Inferior parietal cortex (tissue), 1 donor: Measurements from ENCODE around the gene CABP5.
"Not testable (repeated sequence)": the region's sequence is repeated elsewhere in the genome, so short reads cannot be mapped to it uniquely, and the experiment has no call there.

Experiments used
- DNase-seq: peaks from one replicate; pipeline ENCODE4 v3.0.0-alpha.2; 2016; ENCODE audit errors: extremely low spot score

Gene CABP5

GRCh38 chr19:48043675-48044258, at the start of gene CABP5:
TSS of gene CABP5 (minus strand) at chr19:48044079. CDS start at chr19:48043922, 157 bp downstream.
- no peak for DNase-seq

DNA sequence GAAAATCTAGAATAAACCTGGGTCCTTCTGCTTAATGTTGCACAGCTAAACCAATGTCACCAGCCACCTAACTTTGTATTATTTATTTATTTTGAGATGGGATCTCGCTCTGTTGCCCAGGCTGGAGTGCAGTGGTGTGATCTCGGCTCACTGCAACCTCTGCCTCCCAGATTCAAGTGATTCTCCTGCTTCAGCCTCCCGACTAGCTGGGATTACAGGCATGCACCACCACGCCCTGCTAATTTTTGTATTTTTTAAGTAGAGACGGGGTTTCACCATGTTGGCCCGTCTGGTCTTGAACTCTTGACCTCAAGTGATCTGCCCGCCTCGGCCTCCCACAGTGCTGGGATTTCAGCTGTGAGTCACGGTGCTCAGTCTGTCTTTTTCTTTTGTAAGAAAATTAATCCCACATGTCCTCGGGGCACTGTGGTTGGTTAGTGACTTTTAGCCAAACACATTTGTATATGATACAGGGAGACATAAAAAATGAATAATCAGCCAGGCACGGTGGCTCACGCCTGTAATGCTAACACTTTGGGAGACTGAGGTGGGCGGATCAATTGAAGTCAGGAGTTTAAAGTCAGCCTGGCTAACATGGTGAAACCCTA, 47.3 kb upstream of the CABP5 start:
- DNase-seq: not testable (repeated sequence)

GRCh38 chr19:48090281-48090802, 46.5 kb upstream of the CABP5 start:
- DNase-seq: no peak

GRCh38 chr19:48088991-48089390, 45.1 kb upstream of the CABP5 start:
- DNase-seq: not testable (repeated sequence)

DNA sequence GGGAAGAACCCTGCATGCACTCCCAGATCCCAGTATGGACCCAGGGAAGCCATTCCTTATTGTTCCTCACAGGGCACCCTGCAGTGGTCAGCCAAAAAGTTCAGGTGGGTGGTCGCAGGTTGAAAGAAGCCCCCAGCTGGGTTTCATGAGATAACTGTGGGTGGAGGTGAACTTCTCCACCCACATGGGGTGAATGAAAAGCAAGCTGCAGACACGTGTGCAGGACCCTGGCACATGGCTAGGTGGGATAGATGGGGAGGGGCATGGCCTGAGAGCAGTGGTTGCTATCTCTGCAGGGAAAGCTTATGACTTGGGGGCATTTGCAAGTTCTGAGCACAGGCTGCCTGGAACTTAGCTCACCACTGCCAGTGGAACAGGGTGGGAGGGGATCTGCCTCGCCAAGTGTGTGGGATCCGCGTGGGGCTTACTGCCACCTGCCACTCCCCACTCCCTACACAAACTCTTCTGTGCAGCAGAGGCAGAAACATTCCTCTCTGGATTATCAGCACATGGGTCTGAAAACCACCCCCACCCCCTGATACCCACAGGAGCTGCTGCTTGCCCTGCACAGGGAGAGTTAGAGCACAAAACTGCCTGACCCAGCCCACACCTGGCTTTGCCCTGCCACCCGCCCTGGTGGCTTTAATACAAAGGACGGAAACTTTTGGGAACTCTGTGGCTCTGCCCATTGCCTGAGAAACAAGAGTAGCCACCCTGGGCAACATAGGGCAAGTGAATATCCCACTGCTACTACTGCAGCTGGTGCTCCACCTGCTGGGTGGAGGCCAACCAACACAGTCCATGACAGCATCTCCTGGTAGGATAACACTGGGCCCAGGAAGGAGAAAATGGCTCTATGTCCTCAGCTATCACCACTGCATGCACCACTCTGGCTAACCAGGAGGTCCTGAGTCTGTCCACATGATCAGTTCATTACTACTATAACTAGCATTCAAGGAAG, 42.3 kb upstream of the CABP5 start:
- no peak for DNase-seq

DNA sequence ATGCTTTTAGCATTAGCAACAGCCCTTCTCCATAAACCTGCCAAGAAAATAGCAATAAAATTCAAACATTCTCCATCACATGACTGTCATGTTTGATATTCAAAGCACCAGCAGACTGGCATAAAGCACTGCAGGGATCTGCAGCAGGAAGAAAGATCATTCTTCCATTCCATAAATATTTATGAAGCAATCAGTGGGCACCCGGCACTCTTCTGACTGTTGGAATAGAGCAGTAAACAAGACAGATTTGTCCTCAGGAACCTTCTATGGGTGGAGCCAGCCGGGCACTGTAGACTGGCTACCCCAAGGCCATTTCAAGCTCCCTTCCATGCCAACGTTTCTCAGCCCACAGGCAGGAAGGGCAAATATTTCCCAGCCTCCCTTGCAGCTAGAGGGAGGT, 41.2 kb upstream of the CABP5 start:
- DNase-seq: no peak

GRCh38 chr19:48081106-48081505, 37.2 kb upstream of the CABP5 start:
- no peak for DNase-seq

GRCh38 chr19:48070177-48070769, 26.4 kb upstream of the CABP5 start:
- DNase-seq: not testable (repeated sequence)

DNA sequence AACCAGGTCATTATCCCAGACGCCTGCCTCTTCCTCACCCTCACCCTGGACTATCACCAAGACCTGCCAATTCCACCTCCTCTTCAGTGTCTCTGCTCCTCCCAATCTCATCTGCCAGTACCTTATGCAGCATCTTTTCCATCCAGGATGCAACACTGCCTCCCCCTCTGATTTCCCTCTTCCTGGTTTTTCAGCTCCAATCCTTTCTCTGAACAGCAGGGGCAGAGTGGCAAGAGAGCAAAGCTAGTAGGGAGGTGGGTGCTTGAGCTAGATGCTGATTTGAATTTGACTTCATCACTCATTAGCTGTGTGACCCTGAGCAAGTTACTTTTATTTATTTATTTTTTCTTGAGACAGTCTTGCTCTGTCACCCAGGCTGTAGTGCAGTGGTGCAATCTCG, 25.6 kb upstream of the CABP5 start:
- no peak for DNase-seq

DNA sequence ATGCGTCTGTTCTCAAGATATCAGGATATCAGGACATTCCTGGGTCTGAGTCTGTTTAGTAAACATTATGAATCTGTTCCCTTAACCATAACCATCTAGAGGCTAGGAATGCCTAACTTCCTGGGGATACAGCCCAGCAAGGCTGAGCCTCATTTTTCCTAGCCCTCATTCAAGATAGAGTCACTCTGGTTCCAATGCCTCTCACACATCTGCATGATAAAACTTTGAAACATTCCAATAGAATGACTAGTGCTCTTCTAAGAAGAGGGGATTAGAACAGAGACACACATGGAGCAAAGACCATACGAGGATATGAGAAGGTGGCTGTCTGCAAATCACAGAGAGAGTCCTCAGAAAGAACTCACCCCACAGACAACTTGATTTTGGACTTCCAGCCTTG, 20.6 kb upstream of the CABP5 start:
- DNase-seq: no peak

- DNase-seq: no peak
These were observed 17.8 kb upstream of the CABP5 start for GRCh38 chr19:48061401-48062344.

DNA sequence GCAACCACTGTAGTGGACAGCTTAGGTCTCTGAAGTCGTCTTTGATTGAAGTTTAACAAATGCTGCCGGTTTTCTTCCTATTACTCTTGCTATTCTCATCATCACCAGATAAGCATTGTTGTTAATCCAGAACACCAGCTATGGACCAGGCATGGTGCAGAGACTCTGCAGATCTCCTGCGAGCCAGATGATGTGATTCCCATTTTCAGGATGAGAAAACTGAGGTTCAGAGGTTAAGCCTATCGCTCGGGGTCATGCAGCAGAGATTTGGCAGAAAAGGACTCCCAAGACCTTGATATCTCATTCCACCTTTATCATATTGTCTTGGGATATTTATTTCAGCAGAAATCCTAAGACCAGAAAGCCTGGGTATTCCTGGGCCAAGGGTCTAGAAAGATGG, 16.5 kb upstream of the CABP5 start:
- no peak for DNase-seq

DNA sequence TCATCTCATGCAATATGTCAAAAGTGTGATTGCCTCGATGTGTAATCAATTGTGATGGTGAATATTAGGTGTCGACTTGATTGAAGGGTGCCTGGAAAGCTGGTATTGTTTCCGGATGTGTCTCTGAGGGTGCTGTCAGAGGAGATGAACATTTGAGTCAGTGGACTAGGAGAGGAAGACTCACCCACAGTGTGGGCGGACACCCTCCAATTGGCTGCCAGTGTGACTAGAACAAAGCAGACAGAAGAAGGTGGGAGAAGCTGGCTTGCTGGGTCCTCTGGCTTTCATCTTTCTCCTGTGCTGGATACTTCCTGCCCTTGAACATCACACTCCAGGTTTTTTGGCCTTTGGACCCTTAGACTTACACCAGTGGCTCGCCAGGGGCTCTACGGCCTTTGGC, 15.5 kb upstream of the CABP5 start:
- DNase-seq: no peak

- no peak for DNase-seq
These were observed 10.0 kb upstream of the CABP5 start for GRCh38 chr19:48053856-48054255.

GRCh38 chr19:48053076-48053475, 9.2 kb upstream of the CABP5 start:
- no peak for DNase-seq

GRCh38 chr19:48051335-48052033, 7.6 kb upstream of the CABP5 start:
- no peak for DNase-seq

DNA sequence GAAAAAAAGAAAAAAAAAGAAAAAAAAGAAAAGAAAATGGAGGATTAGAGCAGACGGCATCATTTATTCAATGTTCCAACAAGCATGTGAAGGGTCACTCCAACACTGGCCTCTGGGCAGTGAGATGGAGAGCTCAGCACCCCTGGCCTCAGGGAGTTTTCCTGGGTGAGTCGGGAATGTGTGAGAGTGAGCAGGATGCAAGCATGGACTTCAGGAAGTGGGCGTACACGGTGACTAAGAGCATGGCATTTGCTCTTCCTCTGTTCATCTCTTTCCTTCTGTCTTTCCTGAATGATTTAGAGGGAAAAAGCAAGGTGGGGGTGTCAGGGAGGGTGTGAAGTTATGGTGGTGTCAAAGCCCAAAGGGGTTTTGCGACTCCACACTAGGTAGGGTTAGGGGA, 682 bp upstream of the CABP5 start:
- DNase-seq: no peak

DNA sequence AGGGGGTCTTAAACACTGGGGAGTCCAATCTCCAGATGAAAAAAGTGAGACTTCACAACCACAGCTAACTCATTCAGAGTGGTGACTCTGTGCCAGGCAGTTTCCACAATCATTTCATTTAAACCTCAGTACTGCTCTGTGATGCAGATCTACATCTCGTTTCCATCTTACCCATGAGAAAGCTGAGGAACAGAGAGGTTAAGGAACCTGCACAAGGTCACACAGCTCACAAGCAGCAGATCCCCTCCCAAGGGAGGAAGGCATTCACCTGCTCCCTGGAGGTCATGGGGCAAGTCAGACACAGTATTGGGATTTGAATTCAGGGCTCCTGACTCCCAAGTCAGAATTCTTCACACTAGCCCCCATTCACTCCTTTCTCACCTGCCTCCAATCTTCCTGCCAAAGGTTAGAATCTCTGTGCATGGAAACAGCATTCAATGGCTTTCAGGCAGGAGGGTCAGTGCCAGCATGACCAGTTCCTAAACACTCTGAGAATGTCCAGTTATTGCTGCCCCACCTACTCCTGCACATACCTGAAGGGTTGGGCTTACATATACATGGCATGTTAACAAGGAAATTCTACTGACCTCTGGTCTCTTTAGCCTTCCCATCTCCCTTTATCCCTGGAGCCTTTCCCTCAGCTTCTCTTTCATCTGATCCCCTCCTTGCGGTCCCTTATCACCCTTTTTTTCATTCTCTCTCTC, 1.9 kb downstream of the CABP5 start:
- DNase-seq: no peak

- DNase-seq: no peak
These were observed 7.1 kb downstream of the CABP5 start for GRCh38 chr19:48036765-48037164.

GRCh38 chr19:48033604-48034003, 10.3 kb downstream of the CABP5 start:
- DNase-seq: no peak
